Keratinocyte (primary cell): ENCODE results near the gene ZNF184. TPM values are rescaled to one million over a fixed set of nuclear protein-coding genes. Genes with fewer than 3 reads are reported as not detected.

Source experiments
- DNase-seq: peaks from one replicate; pipeline ENCODE4 v3.0.0-alpha.2; 2011; ENCODE audit warnings: low read depth, missing footprints, low spot score
- FAIRE-seq: peaks from 2 replicates; lab custom pipeline; 2011; peaks lifted over from hg19 to GRCh38; lab: Jason Lieb, UNC
- H2AFZ ChIP-seq: 2 replicates; pipeline ENCODE4 v1.6.0; 2012; ENCODE audit warnings: low read length, control low read depth, inconsistent platforms; ENCODE audit not compliant: control insufficient read depth
- H3K27ac ChIP-seq: 2 replicates; pipeline ENCODE4 v1.5.1; 2011; ENCODE audit warnings: low read length; ENCODE audit not compliant: control insufficient read depth, insufficient read depth
- H3K27me3 ChIP-seq: 3 replicates; pipeline ENCODE4 v1.6.0; 2011; ENCODE audit warnings: low read length; ENCODE audit not compliant: control insufficient read depth, insufficient read depth; ENCODE audit errors: extremely low read depth
- H3K36me3 ChIP-seq, 2 experiments: 2 replicates in 1 of 2; 3 replicates in 1 of 2; pipeline ENCODE4 v1.5.1; 2011; ENCODE audit warnings: low read length in 2 of 2, mild to moderate bottlenecking in 1 of 2; ENCODE audit not compliant: control insufficient read depth in 2 of 2, insufficient read depth in 2 of 2; ENCODE audit errors: extremely low read depth in 1 of 2
- H3K4me1 ChIP-seq: 3 replicates; pipeline ENCODE4 v1.5.1; 2011; ENCODE audit warnings: low read length; ENCODE audit not compliant: control insufficient read depth, insufficient read depth; ENCODE audit errors: extremely low read depth
- H3K4me2 ChIP-seq: 3 replicates; pipeline ENCODE4 v1.6.0; 2011; ENCODE audit warnings: low read depth, low read length; ENCODE audit not compliant: control insufficient read depth, insufficient read depth; ENCODE audit errors: extremely low read depth
- H3K4me3 ChIP-seq, 3 experiments: fragments of 200-600 bp in 1 of 3; sonication (generic) in 1 of 3; 2 replicates in 2 of 3; 3 replicates in 1 of 3; pipeline ENCODE4 v1.5.1; 2011 to 2016; ENCODE audit warnings: low read length in 3 of 3, mild to moderate bottlenecking in 3 of 3, control low read depth in 2 of 3, inconsistent platforms in 1 of 3, low read depth in 1 of 3, mixed read lengths in 1 of 3, mixed run types in 1 of 3, moderate library complexity in 1 of 3; ENCODE audit not compliant: control insufficient read depth in 2 of 3, insufficient read depth in 2 of 3; ENCODE audit errors: extremely low read depth in 1 of 3
- H3K79me2 ChIP-seq: 2 replicates; pipeline ENCODE4 v1.6.0; 2012; ENCODE audit warnings: low read length; ENCODE audit not compliant: control insufficient read depth, insufficient read depth
- H3K9ac ChIP-seq: 3 replicates; pipeline ENCODE4 v1.6.0; 2011; ENCODE audit warnings: low read length; ENCODE audit not compliant: control insufficient read depth, insufficient read depth; ENCODE audit errors: extremely low read depth
- H3K9me1 ChIP-seq: 3 replicates; pipeline ENCODE4 v1.6.0; 2011; ENCODE audit warnings: low read length; ENCODE audit not compliant: control insufficient read depth, insufficient read depth; ENCODE audit errors: extremely low read depth
- H3K9me3 ChIP-seq: 2 replicates; pipeline ENCODE4 v1.5.1; 2012; ENCODE audit warnings: low read depth, low read length; ENCODE audit not compliant: control insufficient read depth
- H4K20me1 ChIP-seq: 3 replicates; pipeline ENCODE4 v1.6.0; 2011; ENCODE audit warnings: low read length; ENCODE audit not compliant: control insufficient read depth, insufficient read depth; ENCODE audit errors: extremely low read depth
- EZH2 ChIP-seq: IDR thresholded peaks from one replicate; pipeline ENCODE4 v1.6.1; 2012; ENCODE audit warnings: inconsistent platforms, mild to moderate bottlenecking, low read length, moderate library complexity
- dilution Hi-C: fragments of 300-500 bp; cut with MboI; formaldehyde crosslinking; loops from one replicate; pipeline ENCODE4 v1.7.0; 2020; ENCODE audit warnings: low sequenced_read_pairs; ENCODE audit not compliant: extremely low pct_ligation_motif_present
- polyA plus RNA-seq, 5 experiments: library from polyadenylated mRNA; depleted of rRNA in 3 of 5; stranded (reverse) in 3 of 5; stranded (forward) in 1 of 5; unstranded in 1 of 5; fragments of >200 nt; gene quantifications; 1 replicate in 1 of 5; 2 replicates in 3 of 5; 3 replicates in 1 of 5; pipeline versions ENCODE4 v1.2.1 to v1.2.3, GENCODE V29; 2011 to 2012; ENCODE audit warnings: missing spikeins in 2 of 5, low read depth in 1 of 5, low replicate concordance in 1 of 5
- TF ChIP-seq, protein P1 (sequence below), 3 experiments: IDR thresholded peaks in 1 of 3; conservative IDR thresholded peaks in 1 of 3; optimal IDR thresholded peaks in 1 of 3; 2 replicates in 2 of 3; 3 replicates in 1 of 3; pipeline versions ENCODE3 to v1.5.1; 2011; ENCODE audit warnings: low read length in 3 of 3, mild to moderate bottlenecking in 3 of 3, moderate library complexity in 2 of 3, control low read depth in 1 of 3, inconsistent platforms in 1 of 3; ENCODE audit not compliant: insufficient read depth in 2 of 3; ENCODE audit errors: extremely low read depth in 1 of 3

ZNF184 gene
- polyA plus RNA-seq, 1 donor (not counting 4 experiments of a cell fraction or from before 2014, with no cell fraction given): 4.3 TPM

DNA sequence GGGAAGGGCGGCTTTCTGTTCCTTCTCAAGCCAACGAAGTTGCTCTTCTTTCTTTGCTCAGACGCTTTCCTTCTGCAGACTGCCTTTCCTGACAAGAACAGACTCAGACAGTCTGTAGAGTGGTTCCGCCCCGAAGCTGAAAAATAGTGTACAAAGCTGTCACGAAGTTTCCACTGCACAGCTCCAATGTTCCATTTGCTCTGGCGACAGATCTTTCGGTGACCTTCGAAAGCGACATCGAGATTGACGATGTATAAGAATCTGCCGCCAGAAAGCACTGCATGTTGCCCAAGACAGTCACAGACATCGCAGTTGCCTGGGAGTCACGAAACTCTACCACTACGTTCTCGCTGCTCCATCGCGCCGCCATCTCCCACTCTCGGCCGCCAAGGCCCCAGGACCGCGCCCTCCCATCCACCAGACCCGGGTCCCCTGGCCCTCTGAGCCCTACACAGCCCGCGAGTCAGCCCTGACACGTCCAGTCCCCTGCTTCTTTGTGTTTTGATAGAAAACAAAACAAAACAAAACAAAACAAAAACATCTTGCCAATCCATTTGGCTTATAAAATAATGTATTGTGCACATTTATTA lies 42.1 kb upstream of the ZNF184 start:
- TF ChIP-seq, protein P1, sequence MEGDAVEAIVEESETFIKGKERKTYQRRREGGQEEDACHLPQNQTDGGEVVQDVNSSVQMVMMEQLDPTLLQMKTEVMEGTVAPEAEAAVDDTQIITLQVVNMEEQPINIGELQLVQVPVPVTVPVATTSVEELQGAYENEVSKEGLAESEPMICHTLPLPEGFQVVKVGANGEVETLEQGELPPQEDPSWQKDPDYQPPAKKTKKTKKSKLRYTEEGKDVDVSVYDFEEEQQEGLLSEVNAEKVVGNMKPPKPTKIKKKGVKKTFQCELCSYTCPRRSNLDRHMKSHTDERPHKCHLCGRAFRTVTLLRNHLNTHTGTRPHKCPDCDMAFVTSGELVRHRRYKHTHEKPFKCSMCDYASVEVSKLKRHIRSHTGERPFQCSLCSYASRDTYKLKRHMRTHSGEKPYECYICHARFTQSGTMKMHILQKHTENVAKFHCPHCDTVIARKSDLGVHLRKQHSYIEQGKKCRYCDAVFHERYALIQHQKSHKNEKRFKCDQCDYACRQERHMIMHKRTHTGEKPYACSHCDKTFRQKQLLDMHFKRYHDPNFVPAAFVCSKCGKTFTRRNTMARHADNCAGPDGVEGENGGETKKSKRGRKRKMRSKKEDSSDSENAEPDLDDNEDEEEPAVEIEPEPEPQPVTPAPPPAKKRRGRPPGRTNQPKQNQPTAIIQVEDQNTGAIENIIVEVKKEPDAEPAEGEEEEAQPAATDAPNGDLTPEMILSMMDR (optimal IDR thresholded peaks at IDR 0.05 in 1 of 3, IDR thresholded peaks at IDR 0.05 in 1 of 3, conservative IDR thresholded peaks at IDR 0.05 in 1 of 3; ENCODE audit: extremely low read depth in 1 of 3, insufficient read depth in 2 of 3, low read length in 3 of 3): no peak
- TF ChIP-seq EZH2: peak; percentile 32
- Histone ChIP-seq H3K9me1 (no peaks in the 10 kb centered on the region), H3K36me3 (no peaks in the 10 kb centered on the region), H4K20me1 (no peaks in the 10 kb centered on the region), H3K27me3 (peaks cover 32% of the 10 kb centered on the region), H3K9ac (no peak overlapping the region), H3K4me3 (peak overlapping the region in 2 of 3 experiments; percentile 3 to 53), H3K79me2 (no peaks in the 10 kb centered on the region), H2AFZ (peak overlapping the region; percentile 49), H3K4me1 (peaks cover 5% of the 10 kb centered on the region), H3K27ac (no peak overlapping the region), H3K9me3 (no peaks in the 10 kb centered on the region), H3K4me2 (peak overlapping the region; percentile 24)
- DNase-seq (no peak), FAIRE-seq (no peak)
- dilution Hi-C loops: no loop called here

DNA sequence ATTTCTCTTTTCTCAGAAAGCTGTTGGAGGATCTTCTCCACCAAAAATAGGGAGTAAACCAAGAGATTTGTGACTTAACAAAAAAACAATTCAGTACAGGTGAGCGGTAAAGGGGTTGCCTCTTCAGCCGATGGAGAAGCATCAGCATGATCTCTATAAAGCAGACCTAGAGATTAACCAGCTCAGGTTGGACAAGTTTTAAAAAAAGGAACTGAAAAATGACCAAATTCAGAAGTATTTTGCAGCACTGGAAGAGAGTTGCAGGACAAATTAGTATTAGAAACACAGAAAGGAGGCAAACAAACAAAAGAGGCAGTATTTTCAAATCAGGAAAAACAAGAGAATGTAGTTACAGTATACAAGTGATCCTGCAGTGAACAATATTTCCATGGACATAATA lies 39.6 kb upstream of the ZNF184 start:
- no peaks in the 10 kb centered on the region for H3K4me1 ChIP-seq
- H4K20me1 ChIP-seq: no peaks in the 10 kb centered on the region
- FAIRE-seq (no peak), DNase-seq (no peak)
- no peaks in the 10 kb centered on the region for H3K36me3 ChIP-seq
- no peaks in the 10 kb centered on the region for H3K9me3 ChIP-seq
- no peak for TF ChIP-seq EZH2
- TF ChIP-seq, protein P1 (optimal IDR thresholded peaks at IDR 0.05 in 1 of 3, IDR thresholded peaks at IDR 0.05 in 1 of 3, conservative IDR thresholded peaks at IDR 0.05 in 1 of 3; ENCODE audit: extremely low read depth in 1 of 3, insufficient read depth in 2 of 3, low read length in 3 of 3): no peak
- H3K4me2 ChIP-seq: no peak overlapping the region
- no peaks in the 10 kb centered on the region for H3K79me2 ChIP-seq
- dilution Hi-C loops: no loop called here
- no peaks in the 10 kb centered on the region for H3K9me1 ChIP-seq
- H3K27me3 ChIP-seq: peaks cover 32% of the 10 kb centered on the region
- no peak overlapping the region for H3K27ac ChIP-seq
- no peak overlapping the region for H2AFZ ChIP-seq
- no peak overlapping the region for H3K4me3 ChIP-seq
- no peak overlapping the region for H3K9ac ChIP-seq
